GM18519 (cell line): Measurements from ENCODE around the gene KCNG2.

ENCODE experiments used
- ATAC-seq: cut with Tn5 transposase; IDR thresholded peaks from one replicate; pipeline ENCODE4 v1.9.1; 2021; ENCODE audit warnings: mild to moderate bottlenecking, moderate library complexity; ENCODE audit not compliant: unreplicated experiment, low FRiP score

Gene KCNG2

DNA sequence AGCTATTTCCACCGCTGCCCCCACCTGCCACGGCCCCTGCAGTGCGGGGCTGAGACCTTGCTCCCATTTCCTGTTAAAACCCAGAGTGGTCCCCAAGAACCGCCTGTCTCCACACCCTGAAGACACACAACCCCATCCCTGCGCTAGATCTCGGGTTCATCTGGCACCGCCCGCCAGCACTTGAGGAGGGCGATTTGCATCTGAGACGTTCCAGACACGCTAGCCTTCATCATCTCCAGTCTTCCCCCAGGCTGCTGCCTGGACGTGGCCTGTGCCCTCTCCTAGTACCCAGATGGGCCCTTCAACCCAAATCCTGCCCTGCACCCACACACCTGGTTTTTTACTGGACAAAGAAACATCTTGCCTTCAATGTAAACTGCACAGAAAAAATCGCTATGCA is 103.9 kb downstream of the KCNG2 start:
- ATAC-seq, result no peak

DNA sequence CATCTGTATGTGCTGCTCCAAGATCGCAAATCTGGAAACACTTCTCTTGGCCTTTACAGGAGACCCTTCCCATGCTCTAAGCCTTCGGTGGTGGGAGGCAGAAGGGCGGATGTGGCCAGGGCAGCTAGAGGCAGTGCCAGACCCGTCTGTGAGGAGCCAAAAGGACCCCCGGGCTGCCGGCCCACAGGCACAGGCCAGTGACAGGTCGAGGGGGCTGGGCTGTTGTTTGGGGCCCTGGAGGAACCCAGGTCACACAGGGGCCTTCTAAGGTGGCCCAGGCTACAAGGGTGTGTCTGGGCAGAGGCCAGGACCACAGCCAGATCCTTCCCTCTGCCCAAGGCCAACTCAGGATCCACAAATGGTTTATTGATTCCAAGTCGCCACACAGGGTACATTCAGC is 104.3 kb downstream of the KCNG2 start:
- no peak for ATAC-seq

DNA sequence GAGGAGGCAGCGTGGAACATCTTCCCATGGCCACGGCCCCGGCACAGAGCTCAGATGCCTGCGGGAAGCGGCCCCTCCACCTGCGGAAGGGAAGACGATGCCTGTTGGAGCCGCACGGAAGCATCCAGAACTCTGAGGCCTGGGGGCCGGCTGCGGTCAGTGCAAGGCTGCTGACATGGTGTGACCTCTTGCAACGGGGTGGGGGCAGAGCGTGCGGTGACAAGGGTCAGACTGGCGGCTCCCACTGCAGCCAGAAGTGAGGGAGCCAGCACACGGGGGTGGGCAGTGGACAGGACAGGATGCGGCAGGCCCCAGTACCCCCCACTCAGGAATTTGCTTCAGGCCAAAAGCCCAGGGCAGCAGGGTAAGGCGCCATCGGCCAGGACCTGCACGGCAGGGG is 104.9 kb downstream of the KCNG2 start:
- no peak for ATAC-seq

DNA sequence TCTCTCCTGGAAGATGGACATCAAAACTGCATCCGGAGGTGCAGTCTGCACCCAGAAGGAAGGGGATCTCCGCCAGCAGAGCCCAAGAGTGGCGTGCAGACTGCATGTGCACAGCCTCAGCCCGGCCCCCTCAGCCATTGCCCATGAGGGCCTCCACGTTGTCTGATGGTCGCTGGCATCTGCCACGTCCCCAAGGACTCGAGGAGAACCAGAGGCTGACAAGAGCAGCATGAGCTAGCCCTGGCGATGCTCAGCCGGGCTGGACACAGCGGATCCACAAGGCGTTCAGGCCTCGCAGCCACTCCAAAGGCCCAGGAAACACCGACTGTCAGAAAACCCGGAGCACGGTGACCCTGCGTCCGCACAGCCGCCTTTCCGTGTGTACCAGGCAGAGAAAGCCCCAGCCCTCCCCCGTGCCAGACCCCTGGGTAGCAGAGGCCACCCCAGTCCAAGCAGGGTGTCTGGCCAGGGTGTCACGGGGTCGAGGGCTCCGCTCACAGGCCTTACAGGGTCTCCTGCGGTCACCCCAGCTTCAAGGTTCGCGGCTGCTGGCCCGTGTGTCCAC is 105.4 kb downstream of the KCNG2 start:
- no peak for ATAC-seq

DNA sequence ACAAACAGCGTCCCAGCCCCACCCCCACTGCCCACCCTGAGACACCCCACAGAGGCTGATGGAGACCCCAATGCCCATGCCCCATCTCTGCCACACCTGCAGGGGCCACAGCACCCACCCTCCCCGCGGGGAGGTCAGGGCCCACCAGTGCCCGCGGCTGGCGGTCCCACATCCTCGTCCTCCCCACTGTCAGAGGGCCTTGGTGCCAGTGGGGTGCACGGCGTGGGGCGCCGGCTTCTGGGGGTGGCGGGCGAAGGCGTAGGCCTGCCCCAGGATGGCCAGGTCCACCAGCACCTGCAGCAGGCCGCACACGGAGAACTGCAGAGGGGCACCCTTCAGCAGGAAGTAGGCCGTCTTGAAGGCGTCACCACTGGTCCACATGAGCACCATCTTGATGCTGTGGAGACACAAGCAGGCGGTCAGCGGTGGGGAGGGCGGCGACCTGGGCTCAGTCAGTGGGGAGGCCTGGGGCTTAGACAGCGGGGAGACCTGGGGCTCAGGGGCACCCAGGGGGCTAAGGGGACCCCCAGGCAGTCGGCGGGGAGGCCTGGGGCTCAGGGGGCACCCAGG is 106.1 kb downstream of the KCNG2 start:
- ATAC-seq, result no peak

DNA sequence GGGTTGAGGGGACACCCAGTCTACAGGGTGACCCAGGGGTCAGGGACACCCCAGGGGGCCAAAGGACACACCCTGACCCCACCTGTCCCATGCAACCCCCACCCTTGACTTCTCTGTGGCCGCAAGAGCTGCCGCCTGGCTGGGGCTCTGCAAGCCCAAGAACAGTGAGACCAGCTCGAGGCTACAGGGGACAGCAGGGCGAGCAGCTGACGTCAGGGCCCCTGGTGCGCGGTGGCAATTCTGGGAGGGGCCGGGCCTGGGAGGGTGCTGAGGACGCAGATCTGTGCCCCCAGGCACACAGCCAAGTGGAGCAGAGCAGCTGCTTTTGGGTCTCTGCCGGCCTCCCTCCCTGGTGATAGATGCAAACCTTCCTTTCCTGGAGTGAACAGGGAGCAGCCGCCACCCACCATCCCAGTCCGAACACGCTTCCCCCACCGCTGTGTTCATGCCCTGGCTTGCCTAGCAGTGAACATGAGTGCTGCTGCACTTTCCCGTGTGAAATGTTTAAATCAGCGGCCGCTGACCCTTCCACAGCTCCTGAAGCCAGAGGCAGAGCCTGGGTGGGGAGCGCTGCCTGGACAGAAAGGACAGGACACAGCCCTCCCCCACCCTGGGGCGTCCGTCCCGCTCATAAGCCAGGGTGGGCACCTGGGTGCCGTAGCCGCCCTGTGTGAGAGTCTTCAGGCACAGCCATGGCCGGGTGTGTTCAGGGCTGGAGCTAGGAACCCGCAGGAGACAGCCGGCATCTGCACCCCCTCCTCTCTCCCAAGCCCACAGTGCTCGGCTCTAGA is 106.8 kb downstream of the KCNG2 start:
- no peak for ATAC-seq

- ATAC-seq, result no peak
These were observed 107.7 kb downstream of the KCNG2 start for GRCh38 chr18:79905389-79905911.

- ATAC-seq, result no peak
These were observed 108.3 kb downstream of the KCNG2 start for GRCh38 chr18:79905993-79906392.

DNA sequence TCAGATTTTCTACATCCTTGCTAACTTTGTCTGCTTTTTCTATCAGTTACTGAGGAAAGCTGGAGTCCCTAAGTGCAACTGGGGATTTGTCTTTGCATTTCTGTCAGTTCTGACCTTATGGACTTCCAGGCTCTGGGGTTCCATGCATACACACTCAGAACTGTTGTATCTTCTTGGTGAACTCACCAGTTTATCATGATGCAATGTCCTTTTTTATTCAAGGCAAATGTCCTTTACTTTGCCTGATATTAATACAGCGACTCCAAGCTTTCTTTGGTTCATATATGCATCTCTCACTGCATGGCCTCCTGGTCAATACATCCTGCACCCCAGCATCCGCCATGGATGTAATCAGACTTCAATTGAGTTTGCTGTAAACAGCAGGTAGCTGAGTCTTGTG is 109.0 kb downstream of the KCNG2 start:
- ATAC-seq, result no peak

DNA sequence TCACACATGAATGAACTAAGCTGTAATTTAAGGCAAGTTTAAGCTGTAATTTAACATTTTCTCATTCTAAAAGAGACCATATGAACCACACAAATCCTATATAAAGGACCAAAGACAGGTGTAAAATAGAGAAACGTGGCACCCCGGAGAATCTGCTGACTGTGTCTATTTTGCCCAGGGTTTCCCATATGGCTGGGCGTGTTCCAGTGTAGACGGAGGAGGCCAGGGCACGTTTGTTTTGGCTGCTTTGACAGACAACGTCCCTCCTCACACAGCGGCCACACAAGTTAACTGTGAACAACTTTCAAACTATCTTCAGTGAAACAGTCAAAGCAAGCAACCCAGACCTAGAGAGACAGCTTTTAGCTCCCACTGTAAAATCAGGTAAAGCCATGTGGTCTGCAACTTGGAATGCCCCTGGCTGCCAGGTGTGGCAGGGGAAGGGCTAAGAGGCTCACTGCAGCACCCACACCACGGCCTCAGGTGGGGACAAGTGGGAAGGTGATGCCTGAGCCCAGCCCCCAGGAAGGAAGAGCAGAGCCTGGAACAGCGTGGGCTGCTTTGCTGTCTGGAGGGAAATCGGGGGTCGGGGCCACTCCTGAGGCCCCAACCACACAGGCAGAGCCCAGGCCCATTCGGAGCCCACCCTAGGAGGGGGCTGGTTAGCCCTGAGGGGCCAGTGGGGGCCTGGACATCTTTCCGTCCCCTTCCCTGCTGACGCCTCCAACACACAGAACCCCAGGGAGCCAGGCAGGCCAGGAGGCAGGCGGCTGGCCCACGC is 113.0 kb downstream of the KCNG2 start:
- no peak for ATAC-seq

- no peak for ATAC-seq
These were observed 113.9 kb downstream of the KCNG2 start for GRCh38 chr18:79911344-79912270.

GRCh38 chr18:79912409-79912991 is 114.8 kb downstream of the KCNG2 start:
- no peak for ATAC-seq

GRCh38 chr18:79912994-79913831 is 115.5 kb downstream of the KCNG2 start:
- no peak for ATAC-seq

- no peak for ATAC-seq
These were observed 116.9 kb downstream of the KCNG2 start for GRCh38 chr18:79914614-79915160.

GRCh38 chr18:79915161-79916127 is 117.7 kb downstream of the KCNG2 start:
- no peak for ATAC-seq

DNA sequence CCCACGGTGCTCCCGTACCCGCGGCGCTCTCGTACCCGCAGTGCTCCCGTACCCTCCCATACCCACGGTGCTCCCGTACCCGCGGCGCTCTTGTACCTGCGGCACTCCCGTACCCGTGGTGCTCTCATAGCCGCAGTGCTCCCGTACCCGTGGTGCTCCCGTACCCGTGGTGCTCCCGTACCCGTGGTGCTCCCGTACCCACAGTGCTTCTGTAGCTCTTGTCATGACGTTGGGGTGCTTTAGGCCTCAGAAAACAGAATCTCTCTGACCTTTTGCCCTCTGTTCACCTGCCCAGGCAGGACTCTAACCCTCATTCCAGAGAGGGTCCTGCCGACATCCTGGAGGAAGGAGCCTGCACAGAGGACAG is 118.4 kb downstream of the KCNG2 start:
- ATAC-seq, result no peak

DNA sequence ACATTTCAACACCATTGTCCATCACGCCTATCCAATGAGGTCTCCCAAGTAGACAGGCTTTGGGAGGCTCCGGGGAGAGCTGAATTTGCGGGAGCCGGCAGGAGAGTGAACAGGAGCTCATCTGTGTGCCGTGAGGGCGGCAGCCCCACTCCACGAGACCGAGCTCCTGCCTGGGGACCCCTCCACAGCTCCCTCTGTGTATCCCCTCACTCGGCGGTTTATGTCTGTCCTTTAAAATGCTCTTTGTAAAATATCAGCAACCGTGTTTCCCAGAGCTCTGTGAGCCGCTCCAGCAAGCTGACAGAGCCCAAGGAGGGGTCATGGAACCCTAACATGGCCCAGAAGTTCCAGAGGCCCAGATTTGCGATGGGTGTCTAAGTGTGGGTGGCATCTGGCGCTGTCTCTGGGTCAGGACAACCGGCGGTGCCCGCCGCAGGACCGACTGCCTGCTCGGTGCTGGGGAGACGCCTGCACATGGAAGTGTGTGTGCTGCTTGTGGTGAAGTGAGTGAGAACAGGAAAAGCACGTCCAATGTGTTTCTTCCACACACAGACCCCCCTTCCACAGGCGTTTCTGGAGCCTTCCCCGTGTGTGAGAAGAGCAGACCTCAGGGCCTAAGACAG is 118.9 kb downstream of the KCNG2 start:
- no peak for ATAC-seq
